NCI-H2227 (cell line): ENCODE results near the gene RHBDD2.
"Not testable (repeated sequence)": the region's sequence is repeated elsewhere in the genome, so short reads cannot be mapped to it uniquely, and the experiment has no call there.

ENCODE experiments used
- DNase-seq: peaks from one replicate; lab custom pipeline; 2025; ENCODE audit not compliant: unreplicated experiment; lab: John Stamatoyannopoulos, UW

The RHBDD2 gene

DNA sequence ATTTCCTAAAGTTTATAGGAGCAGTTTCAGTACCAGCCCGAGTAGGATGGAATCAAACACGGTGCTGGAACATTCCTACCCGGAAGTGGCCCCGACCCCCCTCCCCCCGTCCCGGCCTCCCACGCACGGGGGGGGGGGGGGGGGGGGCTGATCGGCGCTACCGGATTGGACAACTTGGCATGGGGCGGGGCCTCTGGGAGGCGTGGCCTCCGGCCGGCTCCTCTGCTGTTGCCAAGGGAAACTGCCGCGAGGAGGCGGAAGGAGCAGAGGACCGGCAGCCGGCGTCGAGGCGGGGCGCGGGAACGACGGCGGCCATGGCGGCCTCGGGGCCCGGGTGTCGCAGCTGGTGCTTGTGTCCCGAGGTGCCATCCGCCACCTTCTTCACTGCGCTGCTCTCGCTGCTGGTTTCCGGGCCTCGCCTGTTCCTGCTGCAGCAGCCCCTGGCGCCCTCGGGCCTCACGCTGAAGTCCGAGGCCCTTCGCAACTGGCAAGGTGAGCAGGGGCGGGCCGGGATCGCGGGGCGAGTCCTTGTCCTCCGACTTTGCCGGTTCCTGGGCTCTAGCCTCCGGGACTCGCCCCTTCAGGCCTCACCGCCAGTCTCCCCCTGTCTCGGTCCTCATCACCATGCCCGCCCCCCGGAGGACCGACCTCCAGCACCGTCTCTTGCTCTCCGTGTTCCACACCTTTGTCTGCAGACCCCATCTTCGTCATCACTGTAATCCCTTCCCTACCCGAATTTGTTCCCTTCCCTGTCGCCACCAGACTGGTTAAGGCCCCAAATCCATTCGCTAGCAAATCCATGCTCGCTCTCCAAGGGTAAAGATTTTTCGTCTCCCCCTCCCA lies at the start of gene RHBDD2:
Gene RHBDD2, plus strand, starts transcription at position 266 of the 843 bp plus-strand sequence. Its CDS starts 49 bp downstream, at position 315.
- DNase-seq: peak; percentile 98

GRCh38 chr7:75829656-75830055 lies 49.2 kb upstream of the RHBDD2 start:
- DNase-seq: not testable (repeated sequence)

DNA sequence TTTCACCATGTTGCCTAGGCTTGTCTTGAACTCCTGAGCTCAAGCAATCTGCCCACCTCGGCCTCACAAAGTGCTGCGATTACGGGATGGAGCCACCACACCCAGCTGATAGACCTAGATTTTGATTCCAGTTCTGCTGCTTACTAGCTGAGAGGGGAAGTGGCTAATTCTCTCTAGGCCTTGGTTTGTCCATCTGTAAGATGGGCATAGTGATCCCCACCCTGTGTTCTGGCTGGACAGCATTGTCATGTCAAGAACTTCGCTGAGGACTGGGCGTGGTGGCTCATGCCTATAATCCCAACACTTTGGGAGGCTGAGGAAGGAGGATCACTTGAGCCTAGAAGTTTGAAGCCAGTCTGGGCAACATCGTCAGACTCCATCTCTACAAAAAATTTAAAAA lies 47.9 kb upstream of the RHBDD2 start:
- DNase-seq: no peak

DNA sequence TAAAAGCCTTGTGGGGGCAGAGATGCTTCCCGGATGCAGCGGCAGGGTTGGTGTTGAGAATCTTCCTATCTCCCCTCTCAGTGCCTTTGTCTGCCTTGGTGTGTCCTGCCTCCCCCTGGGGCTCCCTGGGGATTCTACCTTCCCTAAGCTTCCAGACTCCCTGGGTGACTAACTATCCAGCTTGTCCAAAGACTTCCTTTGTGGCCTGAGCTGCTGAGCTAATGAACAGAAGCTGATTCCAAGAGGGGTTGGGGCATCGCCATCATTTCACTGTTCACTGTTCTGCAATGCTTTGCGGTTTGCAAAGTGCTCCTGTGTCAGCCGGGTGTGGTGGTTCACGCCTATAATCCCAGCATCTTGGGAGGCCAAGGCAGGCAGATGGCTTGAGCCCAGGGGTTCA lies 45.2 kb upstream of the RHBDD2 start:
- not testable (repeated sequence) for DNase-seq

DNA sequence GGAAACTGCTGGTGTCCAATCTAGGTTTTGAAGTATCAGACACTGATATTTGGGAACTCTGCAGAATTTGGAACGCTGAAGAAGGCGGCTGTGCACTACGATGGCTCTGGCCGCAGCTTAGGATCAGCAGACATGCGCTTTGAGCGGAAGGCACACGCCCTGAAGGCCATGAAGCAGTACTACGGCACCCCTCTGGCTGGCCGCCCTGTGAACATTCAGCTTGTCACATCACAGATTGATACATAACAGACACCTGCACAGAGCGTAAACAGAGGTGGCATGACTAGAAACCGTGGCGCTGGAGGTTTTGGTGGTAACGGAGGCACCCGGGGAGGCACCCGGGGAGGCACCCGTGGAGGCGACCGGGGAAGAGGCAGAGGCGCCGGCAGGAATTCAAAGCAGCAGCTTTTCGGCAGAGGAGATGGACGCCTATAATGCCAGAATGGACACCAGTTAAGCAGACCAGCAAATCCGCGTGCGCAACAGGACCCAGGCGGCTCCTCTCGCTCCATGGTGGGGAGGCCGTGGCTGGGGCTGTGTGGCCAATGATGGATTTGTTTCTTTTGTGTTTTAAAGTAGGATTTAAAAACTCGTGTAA lies 43.0 kb upstream of the RHBDD2 start:
- no peak for DNase-seq

DNA sequence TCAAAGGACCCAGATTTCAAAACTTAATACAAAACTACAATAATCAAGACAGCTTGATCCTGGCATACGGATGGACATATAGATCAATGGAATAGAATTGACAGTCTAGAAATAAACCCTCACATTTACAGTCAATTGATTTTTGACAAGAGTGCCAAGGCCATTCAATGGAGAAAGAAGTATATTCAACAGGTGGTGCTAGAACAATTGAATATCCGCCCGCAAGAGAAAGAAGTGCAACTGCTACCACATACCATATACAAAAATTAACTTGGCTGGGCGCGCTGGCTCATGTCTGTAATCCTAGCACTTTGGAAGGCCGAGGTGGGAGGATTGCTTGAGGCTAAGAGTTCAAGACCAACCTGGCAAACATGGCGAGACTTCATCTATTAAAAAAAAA lies 42.0 kb upstream of the RHBDD2 start:
- no peak for DNase-seq

GRCh38 chr7:75838281-75838930 lies 40.4 kb upstream of the RHBDD2 start:
- DNase-seq: not testable (repeated sequence)

DNA sequence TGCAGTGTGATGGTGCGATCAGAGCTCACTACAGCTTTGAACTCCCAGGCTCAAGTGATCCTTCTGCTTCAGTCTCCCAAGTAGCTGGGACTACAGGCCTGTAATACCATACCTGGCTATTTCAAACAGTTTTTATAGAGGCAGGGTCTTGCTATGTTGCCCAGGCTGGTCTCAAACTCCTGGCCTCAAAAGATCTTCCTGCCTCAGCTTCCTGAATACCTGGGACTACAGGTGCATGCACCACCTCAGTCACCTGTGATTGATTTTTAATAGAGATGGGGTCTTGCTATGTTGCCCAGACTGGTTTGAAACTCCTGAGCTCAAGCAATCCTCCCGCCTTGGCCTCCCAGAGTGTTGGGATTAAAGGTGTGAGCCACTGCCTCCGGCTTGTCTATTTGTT lies 38.8 kb upstream of the RHBDD2 start:
- no peak for DNase-seq

- no peak for DNase-seq
Observed at GRCh38 chr7:75842836-75843446, 35.9 kb upstream of the RHBDD2 start.

GRCh38 chr7:75843613-75844116 lies 35.2 kb upstream of the RHBDD2 start:
- DNase-seq: no peak

- no peak for DNase-seq
Observed at GRCh38 chr7:75844158-75844557, 34.7 kb upstream of the RHBDD2 start.

DNA sequence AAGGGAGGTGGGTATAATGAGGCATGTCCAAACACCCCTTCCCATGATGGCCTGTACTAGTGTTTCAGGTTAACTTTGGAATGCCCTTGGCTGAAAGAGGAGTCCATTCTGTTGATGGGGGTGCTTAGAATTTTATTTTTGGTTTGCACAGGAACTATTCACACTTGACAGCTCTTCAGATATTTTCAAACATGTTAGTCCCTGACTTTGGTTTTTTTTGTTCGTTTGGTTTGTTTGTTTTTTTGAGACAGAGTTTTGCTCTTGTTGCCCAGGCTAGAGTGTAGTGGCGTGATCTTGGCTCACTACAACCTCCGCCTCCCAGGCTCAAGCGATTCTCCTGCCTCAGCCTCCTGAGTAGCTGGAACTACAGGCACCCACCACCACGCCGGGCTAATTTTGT lies 33.7 kb upstream of the RHBDD2 start:
- DNase-seq: not testable (repeated sequence)

DNA sequence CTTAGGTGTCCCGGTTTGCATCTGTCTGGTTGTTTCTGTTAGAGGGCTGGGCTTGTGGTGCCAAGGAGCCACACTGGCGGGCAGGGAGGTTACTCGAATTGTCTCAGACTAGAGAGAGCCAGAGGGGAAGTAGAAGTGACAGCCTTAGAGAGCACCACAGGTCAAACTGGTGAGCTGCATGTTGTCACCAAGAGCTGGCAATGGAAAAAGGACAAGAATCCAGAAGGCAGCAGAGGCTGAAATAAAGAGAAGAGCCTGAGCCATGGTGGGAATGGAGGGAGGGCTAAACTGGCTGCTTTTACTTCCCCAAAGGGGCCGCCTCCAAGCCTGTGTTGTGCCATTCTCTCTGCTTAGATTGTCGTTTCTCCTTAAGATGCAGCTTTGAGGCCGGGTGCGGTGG lies 31.1 kb upstream of the RHBDD2 start:
- DNase-seq: no peak

DNA sequence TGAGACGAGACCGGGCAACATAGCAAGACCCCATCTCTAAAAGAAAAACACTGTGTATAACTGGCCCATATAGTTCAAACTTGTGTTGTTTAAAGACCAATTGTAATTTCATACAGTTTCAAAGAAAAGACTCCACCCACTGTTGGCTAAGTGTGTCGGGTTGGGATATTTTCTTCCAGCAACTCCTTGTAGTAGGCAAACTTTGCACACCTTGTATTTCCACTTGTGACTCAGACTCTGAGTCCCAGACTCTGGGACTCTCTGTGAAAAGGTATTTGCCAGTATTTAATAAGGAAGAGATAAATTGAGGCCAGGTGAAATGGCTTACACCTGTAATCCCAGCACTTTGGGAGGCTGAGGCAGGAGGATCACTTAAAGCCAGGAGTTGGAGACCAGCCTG lies 29.3 kb upstream of the RHBDD2 start:
- no peak for DNase-seq

DNA sequence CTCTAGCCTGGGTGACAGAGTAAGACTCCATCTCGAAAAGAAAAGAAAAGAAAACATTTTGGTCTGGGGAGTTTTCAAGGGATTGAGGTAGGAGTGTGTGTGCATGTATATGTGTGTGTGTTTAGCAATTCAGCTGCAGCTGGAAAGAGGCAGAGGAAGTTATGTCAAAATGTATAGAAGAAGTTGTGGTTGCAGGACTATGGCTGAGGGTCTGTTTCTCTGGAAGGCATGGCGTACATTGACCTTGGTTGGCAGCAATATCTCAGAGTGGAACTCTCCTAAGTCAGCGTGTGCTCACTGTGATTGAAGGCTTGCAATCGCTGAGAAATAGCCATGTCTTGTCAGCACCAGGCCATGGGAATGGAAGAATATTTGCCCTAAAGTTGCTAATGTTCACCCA lies 28.6 kb upstream of the RHBDD2 start:
- no peak for DNase-seq

GRCh38 chr7:75854233-75854632 lies 24.6 kb upstream of the RHBDD2 start:
- DNase-seq: no peak

DNA sequence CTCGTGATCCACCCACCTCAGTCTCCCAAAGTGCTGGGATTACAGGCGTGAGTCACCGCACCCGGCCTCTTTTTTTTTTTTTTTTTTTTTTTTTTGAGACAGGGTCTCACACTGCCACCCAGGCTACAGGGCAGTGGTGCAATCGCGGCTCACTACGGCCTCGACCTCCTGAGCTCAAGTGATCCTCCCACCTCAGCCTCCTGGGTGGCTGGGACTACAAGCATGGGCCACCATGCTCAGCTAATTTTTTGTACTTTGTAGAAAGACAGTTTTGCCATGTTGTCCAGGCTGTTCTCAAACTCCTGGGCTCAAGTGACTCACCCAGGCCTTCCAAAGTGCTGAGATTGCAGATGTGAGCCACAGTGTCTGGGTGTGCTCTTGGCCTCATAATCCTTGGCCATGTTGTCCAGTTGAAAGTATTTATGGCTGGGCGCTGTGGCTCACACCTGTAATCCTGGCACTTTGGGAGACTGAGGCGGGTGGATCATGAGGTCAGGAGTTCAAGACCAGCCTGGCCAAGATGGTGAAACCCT lies 24.0 kb upstream of the RHBDD2 start:
- DNase-seq: not testable (repeated sequence)

GRCh38 chr7:75856536-75856935 lies 22.3 kb upstream of the RHBDD2 start:
- no peak for DNase-seq

DNA sequence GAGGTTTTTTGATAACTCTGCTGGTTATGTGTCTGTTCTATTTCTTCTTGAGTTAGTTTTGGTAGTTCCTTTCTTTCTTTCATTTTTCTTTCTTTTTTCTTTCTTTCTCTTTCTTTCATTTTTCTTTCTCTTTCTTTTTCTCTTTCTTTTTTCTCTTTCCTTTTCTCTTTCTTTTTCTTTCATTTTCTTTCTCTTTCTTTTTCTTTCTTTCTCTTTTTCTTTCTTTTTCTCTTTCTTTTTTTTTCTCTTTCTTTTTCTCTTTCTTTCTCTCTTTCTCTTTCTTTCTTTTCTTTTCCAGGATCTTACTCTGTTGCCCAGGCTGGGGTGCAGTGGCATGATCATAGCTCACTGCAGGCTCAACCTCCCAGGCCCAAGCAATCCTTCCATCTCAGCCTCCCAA lies 20.4 kb upstream of the RHBDD2 start:
- no peak for DNase-seq

GRCh38 chr7:75861636-75862035 lies 17.2 kb upstream of the RHBDD2 start:
- no peak for DNase-seq

DNA sequence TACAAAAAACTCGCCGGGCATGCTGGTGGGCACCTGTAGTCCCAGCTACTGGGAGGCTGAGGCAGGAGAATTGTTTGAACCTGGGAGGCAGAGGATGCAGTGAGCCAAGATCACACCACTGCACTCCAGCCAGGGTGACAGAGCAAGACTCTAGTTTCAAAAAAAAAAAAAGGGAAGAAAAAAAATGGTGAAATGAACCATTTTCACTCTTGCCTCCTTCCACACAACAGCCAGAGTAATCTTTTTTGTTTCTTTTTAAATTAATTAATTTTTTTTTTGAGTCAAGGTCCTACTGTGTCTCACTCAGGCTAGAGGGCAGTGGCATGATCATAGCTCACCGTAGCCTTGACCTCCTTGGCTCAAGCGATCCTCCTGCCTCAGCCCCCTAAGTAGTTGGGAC lies 14.6 kb upstream of the RHBDD2 start:
- DNase-seq: not testable (repeated sequence)
